ENCODE measurements around the gene MET. TPM values are rescaled to one million over a fixed set of nuclear protein-coding genes. Genes with fewer than 3 reads are reported as not detected.

Gene MET
- total RNA-seq, 2 donors from 2014 or later = 2.5 to 7.3 TPM

- no peak overlapping the region for H3K27ac ChIP-seq (ENCODE audit: low read depth, low read length)
- Mint-ChIP-seq H3K27ac (no peak overlapping the region), H3K27me3 (ENCODE audit: insufficient read depth) (peaks cover 56% of the 10 kb centered on the region), H3K4me1 (peaks cover 24% of the 10 kb centered on the region), H3K9me3 (no peaks in the 10 kb centered on the region), H3K4me3 (no peak overlapping the region), H3K36me3 (ENCODE audit: low read depth) (no peaks in the 10 kb centered on the region)
- H3K9me3 ChIP-seq (ENCODE audit: control insufficient read depth, low read length) = no peaks in the 10 kb centered on the region
- 87 to 98% methylated on average over 3 of the region's 3 CpGs for WGBS, 2 experiments (ENCODE audit: insufficient coverage in 1 of 2, insufficient read length in 1 of 2)
- peaks cover 19% of the 10 kb centered on the region for H3K4me1 ChIP-seq (ENCODE audit: control insufficient read depth, insufficient read depth, low read length)
- no peaks in the 10 kb centered on the region for H3K36me3 ChIP-seq (ENCODE audit: control insufficient read depth, insufficient read depth, low read length)
- H3K4me3 ChIP-seq (ENCODE audit: low read length) = no peak overlapping the region
- peaks cover 54% of the 10 kb centered on the region for H3K27me3 ChIP-seq (ENCODE audit: control insufficient read depth, insufficient read depth, low read length, poor library complexity, severe bottlenecking)
- H3K9ac ChIP-seq (ENCODE audit: extremely low read depth, low read length, poor library complexity, severe bottlenecking) = no peak overlapping the region
- no peak for DNase-seq
- no peak for TF ChIP-seq CTCF (conservative IDR thresholded peaks at IDR 0.05)
Measured at GRCh38 chr7:116777651-116778281, 105.8 kb downstream of the MET start.

GRCh38 chr7:116779216-116779615, 107.2 kb downstream of the MET start:
- Mint-ChIP-seq H3K4me3 (no peak overlapping the region), H3K27ac (no peak overlapping the region), H3K4me1 (peaks cover 26% of the 10 kb centered on the region), H3K36me3 (ENCODE audit: low read depth) (no peaks in the 10 kb centered on the region), H3K9me3 (no peaks in the 10 kb centered on the region), H3K27me3 (ENCODE audit: insufficient read depth) (peaks cover 45% of the 10 kb centered on the region)
- peaks cover 56% of the 10 kb centered on the region for H3K27me3 ChIP-seq (ENCODE audit: control insufficient read depth, insufficient read depth, low read length, poor library complexity, severe bottlenecking)
- no peak overlapping the region for H3K27ac ChIP-seq (ENCODE audit: low read depth, low read length)
- DNase-seq = no peak
- no peak overlapping the region for H3K9ac ChIP-seq (ENCODE audit: extremely low read depth, low read length, poor library complexity, severe bottlenecking)
- H3K4me1 ChIP-seq (ENCODE audit: control insufficient read depth, insufficient read depth, low read length) = peaks cover 21% of the 10 kb centered on the region
- no peaks in the 10 kb centered on the region for H3K36me3 ChIP-seq (ENCODE audit: control insufficient read depth, insufficient read depth, low read length)
- TF ChIP-seq CTCF (conservative IDR thresholded peaks at IDR 0.05) = no peak
- WGBS, 2 experiments (ENCODE audit: insufficient coverage in 1 of 2, insufficient read length in 1 of 2) = 91 to 93% methylated on average over 4 of the region's 4 CpGs
- no peak overlapping the region for H3K4me3 ChIP-seq (ENCODE audit: low read length)
- no peaks in the 10 kb centered on the region for H3K9me3 ChIP-seq (ENCODE audit: control insufficient read depth, low read length)

- H3K9me3 Mint-ChIP-seq = no peaks in the 10 kb centered on the region
- no peak for DNase-seq
- Histone ChIP-seq H3K27me3 (ENCODE audit: control insufficient read depth, insufficient read depth, low read length, poor library complexity, severe bottlenecking) (peaks cover 61% of the 10 kb centered on the region), H3K27ac (ENCODE audit: low read depth, low read length) (no peak overlapping the region), H3K36me3 (ENCODE audit: control insufficient read depth, insufficient read depth, low read length) (no peaks in the 10 kb centered on the region), H3K4me1 (ENCODE audit: control insufficient read depth, insufficient read depth, low read length) (peaks cover 21% of the 10 kb centered on the region), H3K9me3 (ENCODE audit: control insufficient read depth, low read length) (no peaks in the 10 kb centered on the region), H3K9ac (ENCODE audit: extremely low read depth, low read length, poor library complexity, severe bottlenecking) (no peak overlapping the region), H3K4me3 (ENCODE audit: low read length) (no peak overlapping the region)
- H3K36me3 Mint-ChIP-seq (ENCODE audit: low read depth) = no peaks in the 10 kb centered on the region
- peaks cover 39% of the 10 kb centered on the region for H3K27me3 Mint-ChIP-seq (ENCODE audit: insufficient read depth)
- H3K4me3 Mint-ChIP-seq = no peak overlapping the region
- TF ChIP-seq CTCF (conservative IDR thresholded peaks at IDR 0.05) = no peak
- H3K4me1 Mint-ChIP-seq = peaks cover 26% of the 10 kb centered on the region
- 92 to 94% methylated on average over 2 to 3 of the region's 3 CpGs for WGBS, 2 experiments (ENCODE audit: insufficient coverage in 1 of 2, insufficient read length in 1 of 2)
- no peak overlapping the region for H3K27ac Mint-ChIP-seq
Measured at GRCh38 chr7:116779931-116780330, 107.9 kb downstream of the MET start.
